OCI-LY7 (cell line): ENCODE data around the gene PRSS38. TPM values are rescaled to one million over a fixed set of nuclear protein-coding genes. Genes with fewer than 3 reads are reported as not detected.

Source experiments
- BruUV-seq: library from RNA; stranded (reverse); fragments of 400-500 nt; replicated peaks from 2 replicates; lab custom pipeline; 2021; lab: Mats Ljungman, UMichigan
- CTCF ChIA-PET: fragments of 300-600 bp; sonication (Branson Sonifier 250); formaldehyde crosslinking; loops from one replicate; lab custom pipeline; 2022; ENCODE audit warnings: antibody characterized with exemption; ENCODE audit not compliant: unreplicated experiment; lab: Charles Lee
- POLR2A ChIA-PET: fragments of 300-600 bp; sonication (Branson Sonifier 250); formaldehyde crosslinking; loops from one replicate; lab custom pipeline; 2022; ENCODE audit warnings: antibody characterized with exemption; lab: Charles Lee
- DNase-seq: peaks from one replicate; pipeline ENCODE4 v3.0.0-alpha.2; 2015; ENCODE audit warnings: low spot score
- H2AFZ ChIP-seq: fragments of 200-600 bp; sonication (generic), shearing (Covaris generic); 2 replicates; pipeline ENCODE4 v1.6.1; 2014; ENCODE audit warnings: mild to moderate bottlenecking, antibody characterized with exemption, low read length, moderate library complexity
- H3K27ac ChIP-seq: fragments of 200-600 bp; sonication (generic); 2 replicates; pipeline ENCODE4 v1.5.1; 2014; ENCODE audit warnings: mixed run types, low read depth, mild to moderate bottlenecking, moderate library complexity, low read length, inconsistent platforms; ENCODE audit not compliant: poor library complexity, severe bottlenecking
- H3K36me3 ChIP-seq: fragments of 200-600 bp; sonication (generic); 2 replicates; pipeline ENCODE4 v1.6.1; 2014; ENCODE audit warnings: mild to moderate bottlenecking, antibody characterized with exemption, low read length, moderate library complexity, mixed read lengths; ENCODE audit not compliant: insufficient read depth
- H3K4me1 ChIP-seq: fragments of 200-600 bp; sonication (generic); 2 replicates; pipeline ENCODE4 v1.5.1; 2014; ENCODE audit warnings: mild to moderate bottlenecking, low read length; ENCODE audit not compliant: insufficient read depth, poor library complexity, severe bottlenecking
- H3K4me2 ChIP-seq: fragments of 200-600 bp; sonication (generic); 2 replicates; pipeline ENCODE4 v1.6.1; 2014; ENCODE audit warnings: mild to moderate bottlenecking, low read length
- H3K4me3 ChIP-seq: fragments of 200-600 bp; sonication (generic); 2 replicates; pipeline ENCODE4 v1.5.1; 2014; ENCODE audit warnings: mild to moderate bottlenecking, low read depth, low read length; ENCODE audit not compliant: poor library complexity, severe bottlenecking
- H3K79me2 ChIP-seq: fragments of 200-600 bp; sonication (generic); 2 replicates; pipeline ENCODE4 v1.6.1; 2016; ENCODE audit warnings: low read depth, mild to moderate bottlenecking, low read length, moderate library complexity, mixed read lengths; ENCODE audit not compliant: insufficient read depth
- H3K9me2 ChIP-seq: fragments of 200-600 bp; sonication (generic); 2 replicates; pipeline ENCODE4 v1.6.1; 2016; ENCODE audit warnings: mild to moderate bottlenecking, low read length, mixed read lengths; ENCODE audit not compliant: insufficient read depth
- H3K9me3 ChIP-seq: fragments of 200-600 bp; sonication (generic); 2 replicates; pipeline ENCODE4 v1.6.1; 2014; ENCODE audit warnings: mild to moderate bottlenecking, mixed run types, low read length, mixed read lengths
- H4K20me1 ChIP-seq: fragments of 200-600 bp; sonication (generic); 2 replicates; pipeline ENCODE4 v1.6.1; 2014; ENCODE audit warnings: mild to moderate bottlenecking, antibody characterized with exemption, low read length, moderate library complexity, mixed read lengths; ENCODE audit not compliant: insufficient read depth
- CTCF ChIP-seq: fragments of 200-600 bp; sonication (generic); conservative IDR thresholded peaks from 2 replicates; pipeline ENCODE4 v1.5.1; 2014; ENCODE audit warnings: mild to moderate bottlenecking, antibody characterized with exemption, low read length, moderate library complexity, mixed read lengths
- EZH2phosphoT487 ChIP-seq: fragments of 200-600 bp; sonication (generic); IDR thresholded peaks from 2 replicates; pipeline ENCODE4 v1.6.1; 2018; ENCODE audit warnings: low read depth, borderline replicate concordance, mild to moderate bottlenecking, mixed run types, antibody characterized with exemption, low read length, moderate library complexity, mixed read lengths
- intact Hi-C: fragments of 100-400 bp; cut with micrococcal nuclease; formaldehyde crosslinking; loops from one replicate; pipeline ENCODE4 v1.10.0; 2022; ENCODE audit not compliant: unreplicated experiment
- total RNA-seq, 2 experiments: library from RNA; depleted of rRNA in 1 of 2; stranded (reverse); fragments of >200 nt in 1 of 2; shearing (Covaris generic) in 1 of 2; gene quantifications; 2 replicates each; pipeline ENCODE4 v1.2.3, GENCODE V29; 2014 to 2022

PRSS38 gene
- total RNA-seq, 2 experiments from 2014 or later = not detected

GRCh38 chr1:227768640-227769039 lies 46.8 kb upstream of the PRSS38 start:
- ChIA-PET POLR2A (interaction anchor here (0.6 kb wide), 2 partner anchors 10 to 235 kb away, joined by 3 read pairs; no protein-coding TSS in a partner anchor), CTCF (no interaction called here)
- Histone ChIP-seq H3K27ac (no peak overlapping the region), H4K20me1 (no peaks in the 10 kb centered on the region), H3K79me2 (no peaks in the 10 kb centered on the region), H3K4me1 (no peaks in the 10 kb centered on the region), H3K36me3 (peaks cover 27% of the 10 kb centered on the region), H3K9me3 (no peaks in the 10 kb centered on the region), H3K4me2 (no peak overlapping the region), H2AFZ (no peak overlapping the region), H3K9me2 (no peaks in the 10 kb centered on the region), H3K4me3 (no peak overlapping the region)
- no peak for DNase-seq
- TF ChIP-seq CTCF = no peak
- TF ChIP-seq EZH2phosphoT487 = no peak
- BruUV-seq = no TSS peak
- intact Hi-C loops = no loop called here

GRCh38 chr1:227769047-227769935 lies 46.2 kb upstream of the PRSS38 start:
- ChIA-PET POLR2A (no interaction called here), CTCF (no interaction called here)
- Histone ChIP-seq H3K9me3 (no peaks in the 10 kb centered on the region), H2AFZ (no peak overlapping the region), H3K4me3 (no peak overlapping the region), H3K9me2 (no peaks in the 10 kb centered on the region), H3K27ac (no peak overlapping the region), H4K20me1 (no peaks in the 10 kb centered on the region), H3K4me2 (no peak overlapping the region), H3K36me3 (peaks cover 21% of the 10 kb centered on the region), H3K4me1 (no peaks in the 10 kb centered on the region), H3K79me2 (no peaks in the 10 kb centered on the region)
- no TSS peak for BruUV-seq
- DNase-seq = no peak
- intact Hi-C loops = no loop called here
- TF ChIP-seq EZH2phosphoT487 (no peak), CTCF (no peak)

- Histone ChIP-seq H3K79me2 (no peaks in the 10 kb centered on the region), H2AFZ (no peak overlapping the region), H3K4me2 (no peak overlapping the region), H3K9me2 (no peaks in the 10 kb centered on the region), H3K27ac (no peak overlapping the region), H3K4me1 (no peaks in the 10 kb centered on the region), H4K20me1 (no peaks in the 10 kb centered on the region), H3K4me3 (no peak overlapping the region), H3K36me3 (peaks cover 20% of the 10 kb centered on the region), H3K9me3 (no peaks in the 10 kb centered on the region)
- TF ChIP-seq CTCF (no peak), EZH2phosphoT487 (no peak)
- intact Hi-C loops = no loop called here
- POLR2A ChIA-PET = no interaction called here
- CTCF ChIA-PET = no interaction called here
- no peak for DNase-seq
- no TSS peak for BruUV-seq
Measured at GRCh38 chr1:227769936-227770494, 45.5 kb upstream of the PRSS38 start.
